ENCODE data around the gene ADAM23. TPM values are rescaled to one million over a fixed set of nuclear protein-coding genes. Genes with fewer than 3 reads are reported as not detected.

The ADAM23 gene
- total RNA-seq, 1 experiment from 2014 or later = 24.6 TPM

DNA sequence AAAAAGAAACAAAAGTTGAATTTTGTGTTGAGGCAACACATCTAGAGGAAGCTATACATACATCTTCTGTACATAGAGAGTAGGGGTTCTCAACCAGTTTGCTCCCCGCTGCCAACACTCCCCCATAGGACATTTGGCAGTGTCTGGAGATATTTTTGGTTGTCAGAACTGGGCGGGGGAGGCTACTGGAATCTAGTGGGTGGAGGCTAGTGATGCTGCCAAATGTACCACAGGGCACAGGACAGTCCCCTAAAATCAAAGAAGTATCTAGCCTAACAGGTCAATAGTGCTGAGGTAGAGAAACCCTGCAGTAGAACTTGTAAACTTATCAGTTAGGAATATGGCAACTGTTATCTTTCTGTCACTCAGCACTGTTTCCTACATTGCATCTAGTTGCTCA is 21.3 kb downstream of the ADAM23 start (continued):
- TF ChIP-seq EMX1 (CRISPR knock-in tag; IDR thresholded peaks at IDR 0.05) (no peak), ZNF423 (CRISPR knock-in tag; IDR thresholded peaks at IDR 0.05) (no peak), ZNF396 (CRISPR knock-in tag; IDR thresholded peaks at IDR 0.05; ENCODE audit: borderline replicate concordance) (no peak), SMAD3 (CRISPR knock-in tag; IDR thresholded peaks at IDR 0.05; ENCODE audit: borderline replicate concordance) (no peak), IRF1 (CRISPR knock-in tag; IDR thresholded peaks at IDR 0.05) (no peak), NFYB (CRISPR knock-in tag; conservative IDR thresholded peaks at IDR 0.05; ENCODE audit: low read depth) (no peak), GTF2I (CRISPR knock-in tag; conservative IDR thresholded peaks at IDR 0.05) (no peak), KAT7 (CRISPR knock-in tag; IDR thresholded peaks at IDR 0.05; ENCODE audit: borderline replicate concordance) (no peak), FOXJ3 (CRISPR knock-in tag; IDR thresholded peaks at IDR 0.05; ENCODE audit: borderline replicate concordance) (no peak), NR2C2 (CRISPR knock-in tag; IDR thresholded peaks at IDR 0.05) (no peak), AFF4 (CRISPR knock-in tag; IDR thresholded peaks at IDR 0.05; ENCODE audit: borderline replicate concordance) (no peak), ZNF416 (CRISPR knock-in tag; IDR thresholded peaks at IDR 0.05) (no peak)

- DNase-seq (ENCODE audit: low spot score) (no peak), ATAC-seq (no peak)
- TF ChIP-seq TEAD4 (CRISPR knock-in tag; IDR thresholded peaks at IDR 0.05) = no peak
- TF ChIP-seq, protein P1, sequence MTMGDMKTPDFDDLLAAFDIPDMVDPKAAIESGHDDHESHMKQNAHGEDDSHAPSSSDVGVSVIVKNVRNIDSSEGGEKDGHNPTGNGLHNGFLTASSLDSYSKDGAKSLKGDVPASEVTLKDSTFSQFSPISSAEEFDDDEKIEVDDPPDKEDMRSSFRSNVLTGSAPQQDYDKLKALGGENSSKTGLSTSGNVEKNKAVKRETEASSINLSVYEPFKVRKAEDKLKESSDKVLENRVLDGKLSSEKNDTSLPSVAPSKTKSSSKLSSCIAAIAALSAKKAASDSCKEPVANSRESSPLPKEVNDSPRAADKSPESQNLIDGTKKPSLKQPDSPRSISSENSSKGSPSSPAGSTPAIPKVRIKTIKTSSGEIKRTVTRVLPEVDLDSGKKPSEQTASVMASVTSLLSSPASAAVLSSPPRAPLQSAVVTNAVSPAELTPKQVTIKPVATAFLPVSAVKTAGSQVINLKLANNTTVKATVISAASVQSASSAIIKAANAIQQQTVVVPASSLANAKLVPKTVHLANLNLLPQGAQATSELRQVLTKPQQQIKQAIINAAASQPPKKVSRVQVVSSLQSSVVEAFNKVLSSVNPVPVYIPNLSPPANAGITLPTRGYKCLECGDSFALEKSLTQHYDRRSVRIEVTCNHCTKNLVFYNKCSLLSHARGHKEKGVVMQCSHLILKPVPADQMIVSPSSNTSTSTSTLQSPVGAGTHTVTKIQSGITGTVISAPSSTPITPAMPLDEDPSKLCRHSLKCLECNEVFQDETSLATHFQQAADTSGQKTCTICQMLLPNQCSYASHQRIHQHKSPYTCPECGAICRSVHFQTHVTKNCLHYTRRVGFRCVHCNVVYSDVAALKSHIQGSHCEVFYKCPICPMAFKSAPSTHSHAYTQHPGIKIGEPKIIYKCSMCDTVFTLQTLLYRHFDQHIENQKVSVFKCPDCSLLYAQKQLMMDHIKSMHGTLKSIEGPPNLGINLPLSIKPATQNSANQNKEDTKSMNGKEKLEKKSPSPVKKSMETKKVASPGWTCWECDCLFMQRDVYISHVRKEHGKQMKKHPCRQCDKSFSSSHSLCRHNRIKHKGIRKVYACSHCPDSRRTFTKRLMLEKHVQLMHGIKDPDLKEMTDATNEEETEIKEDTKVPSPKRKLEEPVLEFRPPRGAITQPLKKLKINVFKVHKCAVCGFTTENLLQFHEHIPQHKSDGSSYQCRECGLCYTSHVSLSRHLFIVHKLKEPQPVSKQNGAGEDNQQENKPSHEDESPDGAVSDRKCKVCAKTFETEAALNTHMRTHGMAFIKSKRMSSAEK (CRISPR knock-in tag; IDR thresholded peaks at IDR 0.05; ENCODE audit: borderline replicate concordance) = no peak
- TF ChIP-seq, protein P2, sequence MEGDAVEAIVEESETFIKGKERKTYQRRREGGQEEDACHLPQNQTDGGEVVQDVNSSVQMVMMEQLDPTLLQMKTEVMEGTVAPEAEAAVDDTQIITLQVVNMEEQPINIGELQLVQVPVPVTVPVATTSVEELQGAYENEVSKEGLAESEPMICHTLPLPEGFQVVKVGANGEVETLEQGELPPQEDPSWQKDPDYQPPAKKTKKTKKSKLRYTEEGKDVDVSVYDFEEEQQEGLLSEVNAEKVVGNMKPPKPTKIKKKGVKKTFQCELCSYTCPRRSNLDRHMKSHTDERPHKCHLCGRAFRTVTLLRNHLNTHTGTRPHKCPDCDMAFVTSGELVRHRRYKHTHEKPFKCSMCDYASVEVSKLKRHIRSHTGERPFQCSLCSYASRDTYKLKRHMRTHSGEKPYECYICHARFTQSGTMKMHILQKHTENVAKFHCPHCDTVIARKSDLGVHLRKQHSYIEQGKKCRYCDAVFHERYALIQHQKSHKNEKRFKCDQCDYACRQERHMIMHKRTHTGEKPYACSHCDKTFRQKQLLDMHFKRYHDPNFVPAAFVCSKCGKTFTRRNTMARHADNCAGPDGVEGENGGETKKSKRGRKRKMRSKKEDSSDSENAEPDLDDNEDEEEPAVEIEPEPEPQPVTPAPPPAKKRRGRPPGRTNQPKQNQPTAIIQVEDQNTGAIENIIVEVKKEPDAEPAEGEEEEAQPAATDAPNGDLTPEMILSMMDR (IDR thresholded peaks at IDR 0.05) = no peak
- no peak for TF ChIP-seq NFYB (CRISPR knock-in tag; conservative IDR thresholded peaks at IDR 0.05; ENCODE audit: low read depth)
- TF ChIP-seq, protein P3, sequence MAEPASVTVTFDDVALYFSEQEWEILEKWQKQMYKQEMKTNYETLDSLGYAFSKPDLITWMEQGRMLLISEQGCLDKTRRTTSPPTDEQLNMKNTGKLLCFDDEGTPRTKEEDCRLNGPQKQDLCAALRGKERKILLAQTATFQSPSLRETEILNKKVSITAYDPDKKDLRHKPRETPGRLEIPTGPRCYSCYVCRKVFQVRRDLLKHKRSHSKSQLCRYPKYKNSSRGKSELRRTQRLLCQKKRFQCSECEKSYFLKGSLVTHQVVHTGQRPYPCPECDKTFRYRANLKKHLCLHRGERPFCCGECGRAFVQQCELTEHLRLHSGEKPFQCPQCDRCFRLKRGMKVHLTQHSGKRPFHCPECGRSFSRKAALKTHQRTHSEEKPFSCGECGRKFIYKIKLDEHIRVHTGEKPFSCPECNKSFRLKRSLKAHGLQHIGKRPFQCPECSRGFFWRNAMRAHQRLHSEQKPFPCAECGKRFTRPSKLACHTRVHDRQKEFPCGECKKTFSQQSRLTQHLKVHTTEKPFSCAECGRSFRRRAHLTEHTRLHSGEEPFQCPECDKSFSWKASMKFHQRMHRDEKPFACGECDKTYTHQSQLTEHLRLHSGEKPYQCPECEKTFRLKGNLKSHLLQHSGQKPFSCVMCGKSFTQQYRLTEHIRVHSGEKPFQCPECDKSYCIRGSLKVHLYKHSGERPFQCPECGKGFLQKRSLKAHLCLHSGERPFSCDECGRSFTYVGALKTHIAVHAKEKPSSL (CRISPR knock-in tag; conservative IDR thresholded peaks at IDR 0.05) = no peak
- TF ChIP-seq ZNF512 (CRISPR knock-in tag; IDR thresholded peaks at IDR 0.05; ENCODE audit: borderline replicate concordance) = no peak
- TF ChIP-seq, protein P4, sequence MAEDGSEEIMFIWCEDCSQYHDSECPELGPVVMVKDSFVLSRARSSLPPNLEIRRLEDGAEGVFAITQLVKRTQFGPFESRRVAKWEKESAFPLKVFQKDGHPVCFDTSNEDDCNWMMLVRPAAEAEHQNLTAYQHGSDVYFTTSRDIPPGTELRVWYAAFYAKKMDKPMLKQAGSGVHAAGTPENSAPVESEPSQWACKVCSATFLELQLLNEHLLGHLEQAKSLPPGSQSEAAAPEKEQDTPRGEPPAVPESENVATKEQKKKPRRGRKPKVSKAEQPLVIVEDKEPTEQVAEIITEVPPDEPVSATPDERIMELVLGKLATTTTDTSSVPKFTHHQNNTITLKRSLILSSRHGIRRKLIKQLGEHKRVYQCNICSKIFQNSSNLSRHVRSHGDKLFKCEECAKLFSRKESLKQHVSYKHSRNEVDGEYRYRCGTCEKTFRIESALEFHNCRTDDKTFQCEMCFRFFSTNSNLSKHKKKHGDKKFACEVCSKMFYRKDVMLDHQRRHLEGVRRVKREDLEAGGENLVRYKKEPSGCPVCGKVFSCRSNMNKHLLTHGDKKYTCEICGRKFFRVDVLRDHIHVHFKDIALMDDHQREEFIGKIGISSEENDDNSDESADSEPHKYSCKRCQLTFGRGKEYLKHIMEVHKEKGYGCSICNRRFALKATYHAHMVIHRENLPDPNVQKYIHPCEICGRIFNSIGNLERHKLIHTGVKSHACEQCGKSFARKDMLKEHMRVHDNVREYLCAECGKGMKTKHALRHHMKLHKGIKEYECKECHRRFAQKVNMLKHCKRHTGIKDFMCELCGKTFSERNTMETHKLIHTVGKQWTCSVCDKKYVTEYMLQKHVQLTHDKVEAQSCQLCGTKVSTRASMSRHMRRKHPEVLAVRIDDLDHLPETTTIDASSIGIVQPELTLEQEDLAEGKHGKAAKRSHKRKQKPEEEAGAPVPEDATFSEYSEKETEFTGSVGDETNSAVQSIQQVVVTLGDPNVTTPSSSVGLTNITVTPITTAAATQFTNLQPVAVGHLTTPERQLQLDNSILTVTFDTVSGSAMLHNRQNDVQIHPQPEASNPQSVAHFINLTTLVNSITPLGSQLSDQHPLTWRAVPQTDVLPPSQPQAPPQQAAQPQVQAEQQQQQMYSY (CRISPR knock-in tag; IDR thresholded peaks at IDR 0.05) = no peak
- POLR2A ChIA-PET = no interaction called here
- H3K36me3 Mint-ChIP-seq = peaks cover 31% of the 10 kb centered on the region
- no peaks in the 10 kb centered on the region for H3K4me1 Mint-ChIP-seq
- peaks cover 23% of the 10 kb centered on the region for H3K9me3 Mint-ChIP-seq
- CTCF ChIA-PET = no interaction called here
- peaks cover 9% of the 10 kb centered on the region for H3K27me3 Mint-ChIP-seq (ENCODE audit: low read depth)
- no peak overlapping the region for H3K27ac Mint-ChIP-seq
- no peak overlapping the region for H3K4me3 Mint-ChIP-seq
Observed at GRCh38 chr2:206471524-206472062, 28.3 kb downstream of the ADAM23 start.

All from WTC11 (cell line).